ENCODE data around the gene PLCG2. TPM values are rescaled to one million over a fixed set of nuclear protein-coding genes. Genes with fewer than 3 reads are reported as not detected.

PLCG2 gene
- total RNA-seq, 2 experiments from 2014 or later, result 8.3 to 10.6 TPM

Other genes starting within 250 kb of the PLCG2 start
- 1 to 10 TPM; 4.1 to 4.9 TPM for gene SDR42E1, start 232.2 kb downstream of the PLCG2 start, total RNA-seq